T-helper 9 cell (primary cell): ENCODE data around the gene TRIM5.
"Not testable (repeated sequence)": the region's sequence is repeated elsewhere in the genome, so short reads cannot be mapped to it uniquely, and the experiment has no call there.

Experiments used
- DNase-seq: peaks from one replicate; pipeline ENCODE4 v3.0.0-alpha.2; 2020
- total RNA-seq, 2 donors: gene quantifications; one replicate each; lab custom pipeline; 2026; lab: John Stamatoyannopoulos, UW

TRIM5 gene, protein sequence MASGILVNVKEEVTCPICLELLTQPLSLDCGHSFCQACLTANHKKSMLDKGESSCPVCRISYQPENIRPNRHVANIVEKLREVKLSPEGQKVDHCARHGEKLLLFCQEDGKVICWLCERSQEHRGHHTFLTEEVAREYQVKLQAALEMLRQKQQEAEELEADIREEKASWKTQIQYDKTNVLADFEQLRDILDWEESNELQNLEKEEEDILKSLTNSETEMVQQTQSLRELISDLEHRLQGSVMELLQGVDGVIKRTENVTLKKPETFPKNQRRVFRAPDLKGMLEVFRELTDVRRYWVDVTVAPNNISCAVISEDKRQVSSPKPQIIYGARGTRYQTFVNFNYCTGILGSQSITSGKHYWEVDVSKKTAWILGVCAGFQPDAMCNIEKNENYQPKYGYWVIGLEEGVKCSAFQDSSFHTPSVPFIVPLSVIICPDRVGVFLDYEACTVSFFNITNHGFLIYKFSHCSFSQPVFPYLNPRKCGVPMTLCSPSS
- total RNA-seq, result 7.5 to 30.1 reads per million in 2 donors

DNA sequence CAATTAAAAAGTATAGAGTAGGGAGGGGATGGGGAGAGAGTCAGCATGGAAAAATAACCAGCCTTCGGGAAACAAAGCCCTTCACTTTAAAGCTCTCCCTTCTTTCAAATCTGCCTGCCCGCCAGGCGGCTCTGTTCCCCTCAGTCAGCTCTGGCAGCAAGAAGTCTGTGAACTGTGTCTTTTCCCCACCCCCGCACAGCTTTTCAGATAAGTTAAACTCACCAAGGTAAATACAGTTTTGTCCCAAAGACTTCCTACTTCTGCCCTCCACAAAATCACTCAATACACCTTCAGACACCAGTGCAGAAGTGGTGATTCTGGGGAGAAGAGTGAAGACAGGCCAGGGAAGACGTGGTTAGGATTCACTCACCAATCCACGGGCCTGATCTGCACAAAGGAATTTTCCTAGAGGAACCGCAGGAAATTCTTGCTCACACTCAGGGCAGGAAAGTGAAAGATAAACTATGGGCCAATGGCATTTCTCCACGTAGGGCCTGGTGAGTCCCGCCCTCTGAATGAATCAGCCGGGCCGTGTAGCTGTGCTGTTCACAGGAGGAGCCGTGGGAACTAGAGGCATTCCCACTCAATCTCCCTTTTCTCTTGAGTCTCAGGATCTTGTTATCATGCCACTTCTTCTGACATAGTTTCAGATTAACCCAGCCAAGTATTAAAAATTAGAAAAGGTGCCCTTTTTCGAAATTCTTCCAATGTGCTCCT, at the start of gene TRIM5:
Gene TRIM5, minus strand, starts transcription at position 429 of the 717 bp plus-strand sequence. CDS start 4,897 bp downstream, outside the sequence.
- DNase-seq, result peak; percentile 66

DNA sequence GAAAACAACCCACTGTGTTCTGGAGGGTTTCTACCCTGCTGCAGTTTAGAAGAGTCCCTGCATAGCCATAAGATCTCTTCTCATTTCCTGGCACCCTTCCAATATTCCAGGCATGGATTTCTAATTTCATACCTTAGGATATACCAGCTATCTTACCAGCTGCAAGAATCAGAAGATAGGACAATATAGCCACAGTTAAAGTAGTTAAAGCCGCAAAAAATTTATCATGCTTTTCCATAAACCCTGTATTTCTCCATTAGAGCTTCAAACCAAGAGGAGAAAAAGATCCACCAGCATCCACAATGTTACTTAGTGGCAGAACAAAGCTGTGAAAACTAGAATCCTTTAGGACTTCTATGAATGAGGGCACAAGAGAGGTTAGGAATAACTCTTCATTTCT, 42.8 kb upstream of the TRIM5 start:
- DNase-seq, result no peak

DNA sequence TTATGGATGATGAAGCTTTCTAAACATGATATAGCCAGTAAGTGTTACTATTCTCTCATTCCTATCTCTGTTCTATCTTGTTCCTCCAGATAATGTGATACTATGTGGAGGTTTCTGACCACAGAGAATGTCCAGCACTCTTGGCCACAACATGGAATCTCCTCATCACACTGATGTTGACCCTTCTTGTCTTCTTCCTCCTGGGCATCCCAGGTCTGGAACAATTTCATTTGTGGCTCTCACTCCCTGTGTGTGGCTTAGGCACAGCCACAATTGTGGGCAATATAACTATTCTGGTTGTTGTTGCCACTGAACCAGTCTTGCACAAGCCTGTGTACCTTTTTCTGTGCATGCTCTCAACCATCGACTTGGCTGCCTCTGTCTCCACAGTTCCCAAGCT, 41.5 kb upstream of the TRIM5 start:
- no peak for DNase-seq

DNA sequence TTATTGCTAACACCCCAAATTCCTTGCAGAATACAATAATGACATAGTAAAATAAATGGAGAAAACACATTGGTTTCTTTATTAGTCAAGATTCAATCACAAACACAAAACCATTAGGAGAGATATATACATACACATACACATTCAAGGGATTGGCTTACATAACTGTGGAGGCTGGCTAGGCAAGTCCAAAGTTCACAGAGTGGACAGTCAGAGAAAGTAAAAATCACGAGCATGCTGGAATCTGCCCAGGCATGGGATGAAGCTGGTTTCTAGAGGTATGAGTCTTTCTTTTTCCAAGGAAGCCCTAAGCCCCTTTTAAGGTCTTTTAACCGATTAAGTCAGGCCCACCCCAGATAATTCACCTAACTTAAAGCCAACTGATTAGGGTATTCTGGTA, 37.7 kb upstream of the TRIM5 start:
- no peak for DNase-seq

DNA sequence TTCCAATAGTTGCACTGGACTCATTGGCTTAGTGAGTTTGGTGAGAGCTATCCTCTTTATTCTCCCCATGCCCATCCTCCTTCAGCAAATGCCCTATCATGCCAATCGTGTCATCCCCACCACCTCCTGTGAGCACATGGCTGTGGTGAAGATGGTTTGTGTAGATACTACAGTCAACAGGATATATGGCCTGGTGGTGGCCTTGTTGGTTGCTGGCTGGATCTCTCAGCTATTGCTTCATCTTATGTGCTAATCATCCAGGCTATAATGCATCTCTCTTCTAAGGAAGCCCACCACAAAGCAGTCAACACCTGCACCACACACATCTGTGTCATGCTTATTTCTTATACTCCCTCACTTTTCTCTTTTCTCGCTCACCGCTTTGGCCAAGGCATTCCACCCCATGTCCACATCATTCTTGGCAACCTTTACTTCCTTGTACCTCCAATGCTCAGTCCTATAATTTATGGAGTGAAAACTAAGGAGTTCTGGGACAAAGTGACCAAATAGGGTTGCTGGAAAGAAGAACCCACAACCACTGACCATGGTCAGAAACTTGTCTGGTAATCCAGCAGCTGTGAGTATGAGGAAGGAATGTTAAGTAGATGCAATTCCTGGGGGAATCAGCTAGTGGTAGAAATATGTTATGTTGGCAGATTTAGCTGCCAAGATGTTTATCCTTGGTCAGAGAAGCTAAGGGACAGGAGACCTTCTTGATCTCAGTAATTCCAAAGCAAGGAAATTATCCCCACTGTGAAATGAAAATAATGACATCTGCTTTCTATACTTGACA, 35.0 kb upstream of the TRIM5 start:
- no peak for DNase-seq

DNA sequence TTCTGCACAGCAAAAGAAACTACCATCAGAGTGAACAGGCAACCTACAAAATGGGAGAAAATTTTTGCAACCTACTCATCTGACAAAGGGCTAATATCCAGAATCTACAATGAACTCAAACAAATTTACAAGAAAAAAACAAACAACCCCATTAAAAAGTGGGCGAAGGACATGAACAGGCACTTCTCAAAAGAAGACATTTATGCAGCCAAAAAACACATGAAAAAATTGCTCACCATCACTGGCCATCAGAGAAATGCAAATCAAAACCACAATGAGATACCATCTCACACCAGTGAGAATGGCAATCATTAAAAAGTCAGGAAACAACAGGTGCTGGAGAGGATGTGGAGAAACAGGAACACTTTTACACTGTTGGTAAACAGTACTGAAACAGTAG, 31.6 kb upstream of the TRIM5 start:
- DNase-seq, result not testable (repeated sequence)

DNA sequence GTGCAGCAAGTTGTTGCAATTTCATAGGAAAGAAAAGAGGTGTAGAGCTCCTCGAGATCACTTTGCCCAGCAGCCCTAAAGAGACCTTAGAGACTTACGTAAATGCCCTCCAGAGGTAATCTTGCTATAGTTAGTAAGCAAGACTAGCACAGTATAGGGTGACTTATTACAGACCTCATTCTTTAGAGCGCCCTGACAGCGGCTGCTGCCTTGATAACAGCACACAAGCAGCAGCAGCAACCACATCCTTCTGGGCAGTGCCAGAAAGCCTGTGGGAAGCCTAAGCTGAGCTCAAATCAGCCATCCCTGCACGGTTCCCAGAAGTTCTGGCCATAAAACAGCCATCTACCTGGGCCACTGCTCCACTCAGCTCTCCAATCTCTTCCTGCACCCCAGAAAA, 28.8 kb upstream of the TRIM5 start:
- no peak for DNase-seq

- no peak for DNase-seq
Observed at GRCh38 chr11:5712507-5712906, 27.6 kb upstream of the TRIM5 start.

- DNase-seq, result no peak
Observed at GRCh38 chr11:5705688-5706087, 20.8 kb upstream of the TRIM5 start.

GRCh38 chr11:5703741-5704536, 19.1 kb upstream of the TRIM5 start:
- DNase-seq, result no peak

DNA sequence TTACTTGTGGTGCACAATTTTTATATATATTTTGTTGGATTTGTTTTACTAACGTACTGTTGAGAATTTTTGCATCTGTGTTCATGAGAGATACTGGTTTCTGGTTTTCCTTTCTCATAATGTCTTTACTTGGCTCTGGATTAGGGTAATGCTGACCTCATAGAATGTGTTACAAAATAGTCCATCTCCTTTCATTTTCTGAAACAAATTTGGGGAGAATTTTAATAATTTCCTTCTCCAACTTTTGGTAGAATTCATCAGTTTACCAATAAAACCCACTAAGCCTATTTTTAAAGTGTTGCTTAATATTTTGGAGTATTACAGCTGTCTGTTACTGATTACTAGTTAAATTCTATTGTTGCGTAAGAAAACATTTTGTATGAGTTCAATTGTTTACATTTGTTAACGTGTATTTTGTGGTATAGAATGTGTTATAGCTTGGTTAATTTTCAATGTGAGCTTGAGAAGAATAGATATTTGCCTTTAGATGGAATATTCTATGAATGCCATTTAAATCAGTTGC, 16.2 kb upstream of the TRIM5 start:
- DNase-seq, result no peak

DNA sequence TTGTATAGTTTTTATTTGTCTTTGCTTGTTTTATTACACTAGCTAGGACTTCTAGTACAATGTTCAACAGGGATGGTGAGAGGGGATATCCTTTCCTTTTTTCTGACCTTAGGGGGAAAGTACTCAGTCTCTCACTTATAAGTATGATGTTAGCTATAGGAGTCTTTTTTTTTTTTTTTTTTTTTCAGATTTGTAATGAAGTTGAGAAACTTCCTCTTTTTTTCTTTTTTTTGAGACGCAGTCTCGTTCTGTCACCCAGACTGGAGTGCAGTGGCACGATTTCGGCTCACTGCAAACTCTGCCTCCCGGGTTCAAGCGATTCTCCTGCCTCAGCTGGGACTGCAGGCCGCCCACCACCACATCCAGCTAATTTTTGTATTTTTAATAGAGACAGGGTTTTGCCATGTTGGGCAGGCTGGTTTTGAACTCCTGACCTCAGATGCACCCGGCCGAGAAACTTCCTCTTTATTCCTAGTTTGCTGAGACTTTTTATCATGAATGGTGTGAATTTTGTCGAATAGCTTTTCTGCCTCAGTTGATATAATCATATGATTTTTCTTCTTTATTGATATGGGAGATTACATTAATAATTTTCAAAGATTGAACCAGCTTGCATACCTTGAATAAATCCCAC, 15.7 kb upstream of the TRIM5 start:
- no peak for DNase-seq

GRCh38 chr11:5698281-5698680, 13.4 kb upstream of the TRIM5 start:
- no peak for DNase-seq

DNA sequence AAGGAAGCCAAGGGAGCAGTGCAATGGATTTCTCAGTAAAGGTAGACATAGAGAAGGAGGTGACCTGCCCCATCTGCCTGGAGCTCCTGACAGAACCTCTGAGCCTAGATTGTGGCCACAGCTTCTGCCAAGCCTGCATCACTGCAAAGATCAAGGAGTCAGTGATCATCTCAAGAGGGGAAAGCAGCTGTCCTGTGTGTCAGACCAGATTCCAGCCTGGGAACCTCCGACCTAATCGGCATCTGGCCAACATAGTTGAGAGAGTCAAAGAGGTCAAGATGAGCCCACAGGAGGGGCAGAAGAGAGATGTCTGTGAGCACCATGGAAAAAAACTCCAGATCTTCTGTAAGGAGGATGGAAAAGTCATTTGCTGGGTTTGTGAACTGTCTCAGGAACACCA, 11.3 kb upstream of the TRIM5 start:
- no peak for DNase-seq

DNA sequence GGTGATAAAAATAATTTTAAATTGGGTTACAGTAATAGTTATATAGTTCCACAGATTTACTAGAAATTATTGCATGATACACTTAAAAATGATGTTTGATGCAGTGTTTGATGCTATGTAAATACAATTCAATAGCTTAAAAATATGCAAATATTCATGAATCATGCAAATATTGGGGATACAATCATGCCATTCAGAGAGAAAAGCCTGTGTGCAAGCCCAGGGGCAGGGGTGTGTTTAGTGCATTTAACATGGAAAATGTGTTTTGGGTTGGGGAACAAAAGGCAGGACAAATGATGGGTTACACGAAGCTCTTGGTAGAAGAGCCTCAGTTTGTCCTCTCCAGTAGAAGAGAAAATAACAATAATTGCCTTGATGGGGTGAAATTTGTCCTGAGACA, 10.7 kb upstream of the TRIM5 start:
- no peak for DNase-seq

- DNase-seq, result no peak
Observed at GRCh38 chr11:5694642-5695041, 9.8 kb upstream of the TRIM5 start.

GRCh38 chr11:5691964-5692361, 7.1 kb upstream of the TRIM5 start:
- no peak for DNase-seq

GRCh38 chr11:5691238-5691963, 6.5 kb upstream of the TRIM5 start:
- DNase-seq, result not testable (repeated sequence)

- no peak for DNase-seq
Observed at GRCh38 chr11:5690736-5691135, 5.9 kb upstream of the TRIM5 start.

DNA sequence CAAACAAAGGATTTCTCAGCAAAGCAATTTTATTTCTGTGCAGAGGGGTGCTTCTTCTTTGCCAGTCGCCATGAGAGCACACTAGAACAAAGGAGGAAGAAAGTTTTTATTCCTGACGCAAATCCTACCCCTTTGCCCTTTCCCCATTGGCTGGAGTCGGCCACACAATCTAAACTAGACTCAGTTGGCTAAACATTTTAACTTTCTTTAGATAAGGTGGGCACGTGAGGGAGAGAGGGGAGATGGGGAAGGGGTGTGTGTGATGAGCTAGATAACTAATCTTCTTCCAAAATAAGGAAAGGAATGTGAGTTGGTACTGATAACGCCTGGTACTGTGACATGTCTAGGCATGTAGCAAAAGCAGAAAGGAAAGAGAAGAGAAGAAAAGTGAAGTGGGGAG, 5.3 kb upstream of the TRIM5 start:
- DNase-seq, result no peak

DNA sequence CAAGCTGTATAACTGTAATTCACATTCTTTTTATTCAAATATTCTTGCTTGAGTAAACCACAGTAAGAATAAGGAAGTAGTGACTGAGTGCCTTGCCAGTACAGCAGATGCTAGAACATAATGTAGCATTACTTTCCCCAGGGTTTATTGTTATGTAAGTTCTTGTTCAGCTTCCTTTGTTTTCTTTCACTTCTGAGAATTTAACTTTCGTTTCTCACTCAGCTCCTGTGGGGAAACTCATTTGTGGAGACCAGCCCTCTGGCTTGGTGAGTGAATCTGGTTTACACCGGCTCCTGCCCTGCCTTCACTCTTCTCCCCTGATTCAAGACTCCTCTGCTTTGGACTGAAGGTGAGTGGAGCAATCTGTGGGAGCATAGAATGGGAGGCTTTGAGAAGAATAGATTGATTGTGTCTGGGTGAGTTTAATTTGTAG, 4.7 kb upstream of the TRIM5 start, which contains the start of gene TRIM22:
Gene TRIM22, plus strand, starts transcription at position 240 of the 433 bp plus-strand sequence. CDS start 6,443 bp downstream, outside the sequence.
- no peak for DNase-seq
